DMS 273 (cell line): Measurements from ENCODE around the gene ADAM8.

Experiments
- DNase-seq: peaks from one replicate; lab custom pipeline; 2025; ENCODE audit not compliant: unreplicated experiment; lab: John Stamatoyannopoulos, UW

Gene ADAM8

GRCh38 chr10:133251388-133252222, 25.1 kb downstream of the ADAM8 start:
- no peak for DNase-seq

- no peak for DNase-seq
Observed at GRCh38 chr10:133249975-133250754, 26.5 kb downstream of the ADAM8 start.

- DNase-seq: no peak
Observed at GRCh38 chr10:133249094-133249780, 27.4 kb downstream of the ADAM8 start.

- DNase-seq: no peak
Observed at GRCh38 chr10:133248334-133248715, 28.3 kb downstream of the ADAM8 start.

GRCh38 chr10:133247681-133248333, 28.9 kb downstream of the ADAM8 start:
- DNase-seq: no peak

GRCh38 chr10:133246236-133246626, 30.4 kb downstream of the ADAM8 start:
- no peak for DNase-seq

GRCh38 chr10:133245439-133246235, 31.0 kb downstream of the ADAM8 start:
- no peak for DNase-seq

- no peak for DNase-seq
Observed at GRCh38 chr10:133243593-133243992, 33.1 kb downstream of the ADAM8 start.

- no peak for DNase-seq
Observed at GRCh38 chr10:133242611-133243356, 33.9 kb downstream of the ADAM8 start.

- DNase-seq: no peak
Observed at GRCh38 chr10:133241501-133242205, 35.0 kb downstream of the ADAM8 start.

- DNase-seq: no peak
Observed at GRCh38 chr10:133239990-133240389, 36.7 kb downstream of the ADAM8 start.

- DNase-seq: no peak
Observed at GRCh38 chr10:133238466-133238804, 38.2 kb downstream of the ADAM8 start.

- DNase-seq: peak; percentile 39
Observed at GRCh38 chr10:133237588-133238465, 38.8 kb downstream of the ADAM8 start, which contains the start of gene VENTX. TSS of gene VENTX (plus strand) at chr10:133237855. CDS start at chr10:133237915, 60 bp downstream.

- DNase-seq: no peak
Observed at GRCh38 chr10:133237241-133237587, 39.5 kb downstream of the ADAM8 start.

- DNase-seq: no peak
Observed at GRCh38 chr10:133236401-133237240, 40.0 kb downstream of the ADAM8 start.

- DNase-seq: no peak
Observed at GRCh38 chr10:133235932-133236331, 40.7 kb downstream of the ADAM8 start.

- no peak for DNase-seq
Observed at GRCh38 chr10:133235265-133235855, 41.3 kb downstream of the ADAM8 start.
